ENCODE data around the gene GOLGA3.

DNA sequence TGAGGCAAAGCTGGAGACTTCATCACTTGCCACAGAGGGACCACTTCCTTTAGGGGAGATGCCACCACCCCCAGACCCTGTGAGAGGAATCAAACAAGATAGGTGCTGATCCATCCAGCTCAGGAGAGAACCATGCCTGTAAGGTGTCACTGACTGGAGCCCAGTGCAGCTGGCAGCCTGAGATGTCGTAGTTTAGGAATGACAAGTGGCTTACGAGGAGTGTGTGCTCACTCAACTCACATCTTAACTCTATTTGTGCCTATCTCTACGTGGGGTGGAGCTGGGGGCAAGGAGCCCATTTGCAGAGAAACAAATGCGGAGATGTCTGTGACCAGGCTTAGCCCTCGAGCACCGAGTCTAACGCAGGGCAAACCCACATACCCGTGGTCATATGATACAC, 32.9 kb upstream of the GOLGA3 start:
- TF ChIP-seq, protein P1, sequence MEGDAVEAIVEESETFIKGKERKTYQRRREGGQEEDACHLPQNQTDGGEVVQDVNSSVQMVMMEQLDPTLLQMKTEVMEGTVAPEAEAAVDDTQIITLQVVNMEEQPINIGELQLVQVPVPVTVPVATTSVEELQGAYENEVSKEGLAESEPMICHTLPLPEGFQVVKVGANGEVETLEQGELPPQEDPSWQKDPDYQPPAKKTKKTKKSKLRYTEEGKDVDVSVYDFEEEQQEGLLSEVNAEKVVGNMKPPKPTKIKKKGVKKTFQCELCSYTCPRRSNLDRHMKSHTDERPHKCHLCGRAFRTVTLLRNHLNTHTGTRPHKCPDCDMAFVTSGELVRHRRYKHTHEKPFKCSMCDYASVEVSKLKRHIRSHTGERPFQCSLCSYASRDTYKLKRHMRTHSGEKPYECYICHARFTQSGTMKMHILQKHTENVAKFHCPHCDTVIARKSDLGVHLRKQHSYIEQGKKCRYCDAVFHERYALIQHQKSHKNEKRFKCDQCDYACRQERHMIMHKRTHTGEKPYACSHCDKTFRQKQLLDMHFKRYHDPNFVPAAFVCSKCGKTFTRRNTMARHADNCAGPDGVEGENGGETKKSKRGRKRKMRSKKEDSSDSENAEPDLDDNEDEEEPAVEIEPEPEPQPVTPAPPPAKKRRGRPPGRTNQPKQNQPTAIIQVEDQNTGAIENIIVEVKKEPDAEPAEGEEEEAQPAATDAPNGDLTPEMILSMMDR (conservative IDR thresholded peaks at IDR 0.05; ENCODE audit: low read length) = no peak
- no peak for TF ChIP-seq EZH2phosphoT487 (IDR thresholded peaks at IDR 0.05; ENCODE audit: borderline replicate concordance)

Measured in Loucy (cell line).